ENCODE measurements around the gene GCLM.
"Not testable (repeated sequence)": the region's sequence is repeated elsewhere in the genome, so short reads cannot be mapped to it uniquely, and the experiment has no call there.

The GCLM gene

GRCh38 chr1:93851878-93852277 is 57.4 kb downstream of the GCLM start:
- Histone ChIP-seq H3K27me3 (ENCODE audit: insufficient read depth, low read depth) (no peaks in the 10 kb centered on the region), H3K79me2 (ENCODE audit: insufficient read depth, low read depth) (no peaks in the 10 kb centered on the region), H3K4me2 (no peak overlapping the region), H4K20me1 (ENCODE audit: insufficient read depth) (no peaks in the 10 kb centered on the region), H3K4me3 (IDR thresholded peaks at IDR 0.05; ENCODE audit: insufficient read depth, low read depth, low read length) (no peak overlapping the region), H3K4me1 (ENCODE audit: low read depth, poor library complexity, severe bottlenecking) (peaks cover 7% of the 10 kb centered on the region), H3K9ac (no peak overlapping the region), H2AFZ (ENCODE audit: low read depth) (no peak overlapping the region), H3K36me3 (ENCODE audit: insufficient read depth) (no peaks in the 10 kb centered on the region), H3K27ac (no peak overlapping the region)
- TF ChIP-seq CTCF (conservative IDR thresholded peaks at IDR 0.05; ENCODE audit: low read depth, low read length), result no peak

- Histone ChIP-seq H3K9ac (no peak overlapping the region), H3K27me3 (ENCODE audit: insufficient read depth, low read depth) (no peaks in the 10 kb centered on the region), H3K36me3 (ENCODE audit: insufficient read depth) (no peaks in the 10 kb centered on the region), H4K20me1 (ENCODE audit: insufficient read depth) (no peaks in the 10 kb centered on the region), H3K4me3 (IDR thresholded peaks at IDR 0.05; ENCODE audit: insufficient read depth, low read depth, low read length) (no peak overlapping the region), H3K79me2 (ENCODE audit: insufficient read depth, low read depth) (no peaks in the 10 kb centered on the region), H3K27ac (no peak overlapping the region), H2AFZ (ENCODE audit: low read depth) (no peak overlapping the region), H3K4me2 (no peak overlapping the region), H3K4me1 (ENCODE audit: low read depth, poor library complexity, severe bottlenecking) (peaks cover 7% of the 10 kb centered on the region)
- no peak for TF ChIP-seq CTCF (conservative IDR thresholded peaks at IDR 0.05; ENCODE audit: low read depth, low read length)
Measured at GRCh38 chr1:93851327-93851712, 57.9 kb downstream of the GCLM start.

- H3K9ac ChIP-seq; H3K4me1 ChIP-seq (ENCODE audit: low read depth, poor library complexity, severe bottlenecking); H2AFZ ChIP-seq (ENCODE audit: low read depth); H3K79me2 ChIP-seq (ENCODE audit: insufficient read depth, low read depth); H3K4me3 ChIP-seq (IDR thresholded peaks at IDR 0.05; ENCODE audit: insufficient read depth, low read depth, low read length); H3K4me2 ChIP-seq; H4K20me1 ChIP-seq (ENCODE audit: insufficient read depth); H3K27ac ChIP-seq; H3K36me3 ChIP-seq (ENCODE audit: insufficient read depth); H3K27me3 ChIP-seq (ENCODE audit: insufficient read depth, low read depth): not testable (repeated sequence)
- TF ChIP-seq CTCF (conservative IDR thresholded peaks at IDR 0.05; ENCODE audit: low read depth, low read length), result peak; percentile 36
Measured at GRCh38 chr1:93850687-93851326, 58.4 kb downstream of the GCLM start.

- peak overlapping the region; percentile 82 for H3K4me3 ChIP-seq (IDR thresholded peaks at IDR 0.05; ENCODE audit: insufficient read depth, low read depth, low read length)
- H3K27me3 ChIP-seq (ENCODE audit: insufficient read depth, low read depth), result no peaks in the 10 kb centered on the region
- H3K79me2 ChIP-seq (ENCODE audit: insufficient read depth, low read depth), result no peaks in the 10 kb centered on the region
- H3K9ac ChIP-seq, result peak overlapping the region; percentile 92; the same call in 1 of the 2 replicates
- H4K20me1 ChIP-seq (ENCODE audit: insufficient read depth), result no peaks in the 10 kb centered on the region
- peak overlapping the region; percentile 85 for H2AFZ ChIP-seq (ENCODE audit: low read depth)
- no peak for TF ChIP-seq CTCF (conservative IDR thresholded peaks at IDR 0.05; ENCODE audit: low read depth, low read length)
- H3K4me1 ChIP-seq (ENCODE audit: low read depth, poor library complexity, severe bottlenecking), result peaks cover 22% of the 10 kb centered on the region
- peak overlapping the region; percentile 29 for H3K4me2 ChIP-seq
- H3K36me3 ChIP-seq (ENCODE audit: insufficient read depth), result no peaks in the 10 kb centered on the region
- H3K27ac ChIP-seq, result peak overlapping the region; percentile 89; the same call in 1 of the 2 replicates
Measured at GRCh38 chr1:93848350-93848883, 60.8 kb downstream of the GCLM start.

All from KMS-11 (cell line).